ENCODE measurements around the gene ATAD1. TPM values are rescaled to one million over a fixed set of nuclear protein-coding genes. Genes with fewer than 3 reads are reported as not detected.

ATAD1 gene
- total and polyA plus RNA-seq, 2 of the 8 experiments (the other 6 are each of a cell fraction or from before 2014, with no cell fraction given): 8.9 to 35.3 TPM

DNA sequence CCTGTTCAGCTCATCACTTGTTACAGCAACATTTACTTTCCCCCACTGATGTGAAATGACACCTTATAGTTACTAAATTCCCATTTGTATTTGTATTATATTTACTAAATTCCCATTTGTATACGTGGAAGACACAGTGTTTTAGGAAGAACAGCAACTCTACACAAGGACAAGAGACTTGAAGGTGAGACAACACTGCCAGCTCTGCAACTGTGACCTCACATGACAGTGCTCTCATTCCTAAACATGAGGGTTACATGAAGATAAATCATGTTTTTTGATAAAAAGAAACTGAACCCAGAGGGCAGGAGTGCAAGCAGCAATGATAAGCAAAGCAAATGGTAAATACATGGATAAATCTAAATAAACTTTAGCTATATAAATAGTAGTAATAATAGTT, 60.3 kb downstream of the ATAD1 start (continued):
- no peak for TF ChIP-seq SIX5 (IDR thresholded peaks at IDR 0.05; ENCODE audit: low read depth, low read length)

All from H1 (cell line).